Hepatocyte (in vitro differentiated cells): Measurements from ENCODE around the gene LAMP1.

Experiments used
- CTCF ChIP-seq: fragments of 200-600 bp; sonication (generic); IDR thresholded peaks from 2 replicates; pipeline ENCODE4 v1.5.1; 2016; ENCODE audit warnings: antibody characterized with exemption, mild to moderate bottlenecking; ENCODE audit not compliant: poor library complexity
- EZH2phosphoT487 ChIP-seq: fragments of 200-600 bp; sonication (generic); IDR thresholded peaks from one replicate; pipeline ENCODE4 v1.6.1; 2018; ENCODE audit warnings: antibody characterized with exemption, mild to moderate bottlenecking, low read depth, moderate library complexity; ENCODE audit not compliant: unreplicated experiment, severe bottlenecking

- no peak for TF ChIP-seq CTCF
- TF ChIP-seq EZH2phosphoT487: no peak
These were observed 74.0 kb downstream of the LAMP1 start for GRCh38 chr13:113371061-113371460.
